Measurements from ENCODE around the gene PTGDR. TPM values are rescaled to one million over a fixed set of nuclear protein-coding genes. Genes with fewer than 3 reads are reported as not detected.

The PTGDR gene
- total RNA-seq, 1 experiment from 2014 or later, result not detected

DNA sequence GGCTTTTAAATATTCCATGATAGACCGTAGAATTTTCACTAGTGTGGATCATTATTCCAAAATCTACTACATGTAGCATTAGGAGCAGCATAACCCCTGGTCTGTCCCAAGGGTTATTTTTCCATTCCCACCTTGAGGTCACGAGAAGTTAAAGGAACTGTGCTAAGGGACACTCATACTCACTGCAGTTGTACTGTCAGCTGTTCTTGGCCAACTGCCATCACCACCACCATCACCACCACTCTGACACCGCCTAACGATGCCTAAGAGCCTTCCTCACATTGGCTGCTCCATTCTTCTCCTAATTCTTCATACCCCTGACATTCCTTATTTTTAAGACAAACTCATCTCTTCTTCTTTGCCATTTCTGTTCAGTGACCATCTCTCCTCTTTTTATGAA, 13.4 kb upstream of the PTGDR start:
- ChIA-PET POLR2A (no interaction called here), CTCF (no interaction called here)
- in situ Hi-C loops (cut with HindIII; ENCODE audit: low pct_unique_long_range_greater_than_20kb, low sequenced_read_pairs), result no loop called here
- no TSS peak for BruUV-seq (replicated peaks)
- intact Hi-C loops (cut with micrococcal nuclease; ENCODE audit: unreplicated experiment), result no loop called here
- no peak overlapping the region for H3K4me3 ChIP-seq (ENCODE audit: low read depth in 2 of 2, low read length in 2 of 2)
- H3K27me3 ChIP-seq (ENCODE audit: control insufficient read depth, insufficient read depth, low read length), result no peaks in the 10 kb centered on the region
- no peaks in the 10 kb centered on the region for H3K36me3 ChIP-seq (ENCODE audit: control insufficient read depth, insufficient read depth, low read length)
- no peak for ATAC-seq
- DNase-seq (ENCODE audit: low read depth, low spot score), result no peak
- H3K27ac ChIP-seq (ENCODE audit: low read length), result no peak overlapping the region
- TF ChIP-seq TCF7L2 (IDR thresholded peaks at IDR 0.05; ENCODE audit: low read depth, low read length) (no peak), POLR2AphosphoS5 (IDR thresholded peaks at IDR 0.05; ENCODE audit: low read depth, low read length) (no peak), SIN3A (IDR thresholded peaks at IDR 0.05; ENCODE audit: borderline replicate concordance, insufficient read depth, low read depth, low read length) (no peak)
- TF ChIP-seq, protein P1, sequence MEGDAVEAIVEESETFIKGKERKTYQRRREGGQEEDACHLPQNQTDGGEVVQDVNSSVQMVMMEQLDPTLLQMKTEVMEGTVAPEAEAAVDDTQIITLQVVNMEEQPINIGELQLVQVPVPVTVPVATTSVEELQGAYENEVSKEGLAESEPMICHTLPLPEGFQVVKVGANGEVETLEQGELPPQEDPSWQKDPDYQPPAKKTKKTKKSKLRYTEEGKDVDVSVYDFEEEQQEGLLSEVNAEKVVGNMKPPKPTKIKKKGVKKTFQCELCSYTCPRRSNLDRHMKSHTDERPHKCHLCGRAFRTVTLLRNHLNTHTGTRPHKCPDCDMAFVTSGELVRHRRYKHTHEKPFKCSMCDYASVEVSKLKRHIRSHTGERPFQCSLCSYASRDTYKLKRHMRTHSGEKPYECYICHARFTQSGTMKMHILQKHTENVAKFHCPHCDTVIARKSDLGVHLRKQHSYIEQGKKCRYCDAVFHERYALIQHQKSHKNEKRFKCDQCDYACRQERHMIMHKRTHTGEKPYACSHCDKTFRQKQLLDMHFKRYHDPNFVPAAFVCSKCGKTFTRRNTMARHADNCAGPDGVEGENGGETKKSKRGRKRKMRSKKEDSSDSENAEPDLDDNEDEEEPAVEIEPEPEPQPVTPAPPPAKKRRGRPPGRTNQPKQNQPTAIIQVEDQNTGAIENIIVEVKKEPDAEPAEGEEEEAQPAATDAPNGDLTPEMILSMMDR (IDR thresholded peaks at IDR 0.05), result no peak
- TF ChIP-seq, protein P2, sequence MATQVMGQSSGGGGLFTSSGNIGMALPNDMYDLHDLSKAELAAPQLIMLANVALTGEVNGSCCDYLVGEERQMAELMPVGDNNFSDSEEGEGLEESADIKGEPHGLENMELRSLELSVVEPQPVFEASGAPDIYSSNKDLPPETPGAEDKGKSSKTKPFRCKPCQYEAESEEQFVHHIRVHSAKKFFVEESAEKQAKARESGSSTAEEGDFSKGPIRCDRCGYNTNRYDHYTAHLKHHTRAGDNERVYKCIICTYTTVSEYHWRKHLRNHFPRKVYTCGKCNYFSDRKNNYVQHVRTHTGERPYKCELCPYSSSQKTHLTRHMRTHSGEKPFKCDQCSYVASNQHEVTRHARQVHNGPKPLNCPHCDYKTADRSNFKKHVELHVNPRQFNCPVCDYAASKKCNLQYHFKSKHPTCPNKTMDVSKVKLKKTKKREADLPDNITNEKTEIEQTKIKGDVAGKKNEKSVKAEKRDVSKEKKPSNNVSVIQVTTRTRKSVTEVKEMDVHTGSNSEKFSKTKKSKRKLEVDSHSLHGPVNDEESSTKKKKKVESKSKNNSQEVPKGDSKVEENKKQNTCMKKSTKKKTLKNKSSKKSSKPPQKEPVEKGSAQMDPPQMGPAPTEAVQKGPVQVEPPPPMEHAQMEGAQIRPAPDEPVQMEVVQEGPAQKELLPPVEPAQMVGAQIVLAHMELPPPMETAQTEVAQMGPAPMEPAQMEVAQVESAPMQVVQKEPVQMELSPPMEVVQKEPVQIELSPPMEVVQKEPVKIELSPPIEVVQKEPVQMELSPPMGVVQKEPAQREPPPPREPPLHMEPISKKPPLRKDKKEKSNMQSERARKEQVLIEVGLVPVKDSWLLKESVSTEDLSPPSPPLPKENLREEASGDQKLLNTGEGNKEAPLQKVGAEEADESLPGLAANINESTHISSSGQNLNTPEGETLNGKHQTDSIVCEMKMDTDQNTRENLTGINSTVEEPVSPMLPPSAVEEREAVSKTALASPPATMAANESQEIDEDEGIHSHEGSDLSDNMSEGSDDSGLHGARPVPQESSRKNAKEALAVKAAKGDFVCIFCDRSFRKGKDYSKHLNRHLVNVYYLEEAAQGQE (IDR thresholded peaks at IDR 0.05; ENCODE audit: insufficient read depth in 1 of 2, low read depth in 2 of 2, low read length in 1 of 2), result no peak
- no peaks in the 10 kb centered on the region for H3K9me3 ChIP-seq (ENCODE audit: control insufficient read depth, insufficient read depth, low read depth, low read length)
- no peaks in the 10 kb centered on the region for H3K4me1 ChIP-seq (ENCODE audit: control insufficient read depth, insufficient read depth, low read length)

DNA sequence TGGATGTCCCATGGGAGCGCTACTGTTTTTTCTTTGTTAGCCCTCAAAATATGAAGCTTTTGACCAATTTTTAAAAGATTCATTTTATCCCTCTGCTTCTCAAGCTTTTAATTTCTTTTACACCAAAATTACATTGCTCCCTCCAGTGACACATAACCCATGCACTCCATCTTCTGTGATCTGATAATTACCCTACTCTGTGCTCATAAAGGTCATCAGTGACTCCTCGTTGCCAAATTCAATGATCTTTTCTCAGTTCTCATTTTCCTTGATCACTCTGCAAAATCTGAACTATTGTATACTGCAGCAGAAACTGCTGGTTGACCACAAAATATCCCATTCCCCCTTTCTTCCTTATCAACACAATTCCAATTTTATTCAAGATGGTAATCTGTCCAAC, 8.7 kb upstream of the PTGDR start:
- Histone ChIP-seq H3K36me3 (ENCODE audit: control insufficient read depth, insufficient read depth, low read length) (no peaks in the 10 kb centered on the region), H3K9me3 (ENCODE audit: control insufficient read depth, insufficient read depth, low read depth, low read length) (no peaks in the 10 kb centered on the region), H3K27ac (ENCODE audit: low read length) (no peak overlapping the region), H3K4me1 (ENCODE audit: control insufficient read depth, insufficient read depth, low read length) (no peaks in the 10 kb centered on the region), H3K4me3 (ENCODE audit: low read depth in 2 of 2, low read length in 2 of 2) (no peak overlapping the region), H3K27me3 (ENCODE audit: control insufficient read depth, insufficient read depth, low read length) (no peaks in the 10 kb centered on the region)
- in situ Hi-C loops (cut with HindIII; ENCODE audit: low pct_unique_long_range_greater_than_20kb, low sequenced_read_pairs) (no loop called here), intact Hi-C loops (cut with micrococcal nuclease; ENCODE audit: unreplicated experiment) (no loop called here)
- TF ChIP-seq, protein P1 (IDR thresholded peaks at IDR 0.05), result no peak
- TF ChIP-seq TCF7L2 (IDR thresholded peaks at IDR 0.05; ENCODE audit: low read depth, low read length) (no peak), SIN3A (IDR thresholded peaks at IDR 0.05; ENCODE audit: borderline replicate concordance, insufficient read depth, low read depth, low read length) (no peak), POLR2AphosphoS5 (IDR thresholded peaks at IDR 0.05; ENCODE audit: low read depth, low read length) (no peak)
- TF ChIP-seq, protein P2 (IDR thresholded peaks at IDR 0.05; ENCODE audit: insufficient read depth in 1 of 2, low read depth in 2 of 2, low read length in 1 of 2), result no peak
- ATAC-seq (no peak), DNase-seq (ENCODE audit: low read depth, low spot score) (no peak)
- POLR2A ChIA-PET, result interaction anchor here (0.6 kb wide), 1 partner anchor 323 kb away, joined by 3 read pairs; no protein-coding TSS in a partner anchor
- BruUV-seq (replicated peaks), result no TSS peak
- CTCF ChIA-PET, result no interaction called here

Data from Panc1 (cell line).